ENCODE data around the gene DOCK7. TPM values are rescaled to one million over a fixed set of nuclear protein-coding genes. Genes with fewer than 3 reads are reported as not detected.

DOCK7 gene
- total and polyA plus RNA-seq, 8 donors: 4.7 to 118 (median 32.4) TPM

GRCh38 chr1:62435231-62436038 lies 252.8 kb downstream of the DOCK7 start:
- Histone ChIP-seq H3K36me3 (no peaks in the 10 kb centered on the region), H3K9me3 (no peaks in the 10 kb centered on the region), H3K4me3 (peak overlapping the region; percentile 87 to 98 (median 92)), H3K27ac (peak overlapping the region; percentile 97 to 100 (median 98)), H3K27me3 (no peaks in the 10 kb centered on the region), H3K4me1 (peaks cover 12 to 39% (median 26%) of the 10 kb centered on the region in 4 donors)
- intact Hi-C loops (cut with DNase I; ENCODE audit: low total_unique reads): no loop called here
- WGBS, 5 donors: 46 to 55% (median 48%) methylated on average over 27 to 31 of the region's 31 CpGs
- peak in 1 of 2 donors; percentile 43 for DNase-seq
- TF ChIP-seq POLR2A (IDR thresholded peaks at IDR 0.05): no peak

GRCh38 chr1:62434618-62435001 lies 253.6 kb downstream of the DOCK7 start:
- Histone ChIP-seq H3K27me3 (no peaks in the 10 kb centered on the region), H3K36me3 (no peaks in the 10 kb centered on the region), H3K9me3 (no peaks in the 10 kb centered on the region), H3K27ac (no peak overlapping the region), H3K4me3 (no peak overlapping the region), H3K4me1 (peaks cover 12 to 31% (median 22%) of the 10 kb centered on the region in 4 donors)
- TF ChIP-seq EP300 (IDR thresholded peaks at IDR 0.05) (no peak), POLR2AphosphoS5 (IDR thresholded peaks at IDR 0.05) (no peak), CTCF (IDR thresholded peaks at IDR 0.05) (no peak), POLR2A (IDR thresholded peaks at IDR 0.05) (no peak)
- WGBS, 5 donors: 90 to 93% (median 92%) methylated on average over 12 of the region's 12 CpGs
- no peak for DNase-seq
- intact Hi-C loops (cut with DNase I; ENCODE audit: low total_unique reads): no loop called here

GRCh38 chr1:62433861-62434617 lies 254.1 kb downstream of the DOCK7 start:
- H3K27ac ChIP-seq: no peak overlapping the region
- no peak overlapping the region for H3K4me3 ChIP-seq
- DNase-seq: peak in 1 of 2 donors; percentile 43
- intact Hi-C loops (cut with DNase I; ENCODE audit: low total_unique reads): no loop called here
- H3K4me1 ChIP-seq: peaks cover 8 to 25% (median 18%) of the 10 kb centered on the region in 4 donors
- no peaks in the 10 kb centered on the region for H3K36me3 ChIP-seq
- TF ChIP-seq EP300 (IDR thresholded peaks at IDR 0.05) (no peak), POLR2A (IDR thresholded peaks at IDR 0.05) (no peak), POLR2AphosphoS5 (IDR thresholded peaks at IDR 0.05) (no peak), CTCF (IDR thresholded peaks at IDR 0.05) (no peak)
- H3K27me3 ChIP-seq: no peaks in the 10 kb centered on the region
- H3K9me3 ChIP-seq: no peaks in the 10 kb centered on the region
- 66 to 79% (median 68%) methylated on average over 10 of the region's 10 CpGs for WGBS, 5 donors

- DNase-seq: no peak
- no peaks in the 10 kb centered on the region for H3K36me3 ChIP-seq
- no peak overlapping the region for H3K27ac ChIP-seq
- no peaks in the 10 kb centered on the region for H3K27me3 ChIP-seq
- H3K9me3 ChIP-seq: no peaks in the 10 kb centered on the region
- intact Hi-C loops (cut with DNase I; ENCODE audit: low total_unique reads): no loop called here
- WGBS, 5 donors: 90 to 98% (median 93%) methylated on average over 2 of the region's 2 CpGs
- H3K4me3 ChIP-seq: no peak overlapping the region
- TF ChIP-seq CTCF (IDR thresholded peaks at IDR 0.05) (no peak), POLR2A (IDR thresholded peaks at IDR 0.05) (no peak), EP300 (IDR thresholded peaks at IDR 0.05) (no peak), POLR2AphosphoS5 (IDR thresholded peaks at IDR 0.05) (no peak)
- peaks cover 0 to 1% (median 0%) of the 10 kb centered on the region in 4 donors for H3K4me1 ChIP-seq
These were observed 258.6 kb downstream of the DOCK7 start for GRCh38 chr1:62429581-62429980.

Measured in stomach (tissue), 9 donors.